Endothelial cell of umbilical vein (primary cell): ENCODE data around the gene HNRNPC. TPM values are rescaled to one million over a fixed set of nuclear protein-coding genes. Genes with fewer than 3 reads are reported as not detected.

ENCODE experiments used
- BruUV-seq: library from RNA; stranded (reverse); fragments of 400-500 nt; replicated peaks from 2 replicates; lab custom pipeline; 2021; lab: Mats Ljungman, UMichigan
- CTCF ChIA-PET: fragments of 300-600, 350-600 bp; sonication (Branson Sonifier 250); formaldehyde crosslinking; loops from one replicate; lab custom pipeline; 2021; ENCODE audit warnings: antibody characterized with exemption, inconsistent platforms; lab: Charles Lee
- POLR2A ChIA-PET: fragments of 300-600, 350-600 bp; sonication (Branson Sonifier 250); formaldehyde crosslinking; loops from one replicate; lab custom pipeline; 2021; ENCODE audit warnings: antibody characterized with exemption, inconsistent platforms; lab: Charles Lee
- DNase-seq: peaks from one replicate; pipeline ENCODE4 v3.0.0-alpha.2; 2011; ENCODE audit warnings: low read depth, low spot score
- FAIRE-seq: peaks from 2 replicates; lab custom pipeline; 2011; peaks lifted over from hg19 to GRCh38; lab: Jason Lieb, UNC
- H2AFZ ChIP-seq: 2 replicates; pipeline ENCODE4 v1.6.0; 2012; ENCODE audit warnings: low read depth, low read length, control low read depth, inconsistent platforms
- H3K27ac ChIP-seq: 2 replicates; pipeline ENCODE4 v1.5.1; 2011; ENCODE audit warnings: low read depth, mild to moderate bottlenecking, control low read depth, low read length, moderate library complexity; ENCODE audit not compliant: insufficient read depth
- H3K27me3 ChIP-seq, 2 experiments: 2 replicates each; pipeline versions ENCODE4 v1.6.0 to v1.6.1; 2011; ENCODE audit warnings: low read length in 2 of 2, mixed read lengths in 1 of 2; ENCODE audit not compliant: control insufficient read depth in 2 of 2, insufficient read depth in 2 of 2
- H3K36me3 ChIP-seq, 2 experiments: 2 replicates in 1 of 2; 3 replicates in 1 of 2; pipeline ENCODE4 v1.5.1; 2011; ENCODE audit warnings: low read length in 2 of 2, mild to moderate bottlenecking in 1 of 2, moderate library complexity in 1 of 2; ENCODE audit not compliant: control insufficient read depth in 2 of 2, insufficient read depth in 2 of 2; ENCODE audit errors: extremely low read depth in 1 of 2
- H3K4me1 ChIP-seq: 3 replicates; pipeline ENCODE4 v1.5.1; 2011; ENCODE audit warnings: mild to moderate bottlenecking, low read length; ENCODE audit not compliant: control insufficient read depth, insufficient read depth; ENCODE audit errors: extremely low read depth
- H3K4me2 ChIP-seq: 2 replicates; pipeline ENCODE4 v1.6.1; 2011; ENCODE audit warnings: low read length, control low read depth, mixed read lengths; ENCODE audit not compliant: insufficient read depth
- H3K4me3 ChIP-seq, 3 experiments: fragments of 200-600 bp in 1 of 3; sonication (generic), shearing (Covaris generic) in 1 of 3; replicated peaks in 1 of 3; 2 replicates each; pipeline ENCODE4 v1.5.1; 2011 to 2016; ENCODE audit warnings: control low read depth in 3 of 3, low read length in 3 of 3, mild to moderate bottlenecking in 2 of 3, inconsistent platforms in 1 of 3, low read depth in 1 of 3, moderate library complexity in 1 of 3; ENCODE audit not compliant: insufficient read depth in 1 of 3
- H3K79me2 ChIP-seq: 2 replicates; pipeline ENCODE4 v1.6.0; 2012; ENCODE audit warnings: low read length, inconsistent platforms; ENCODE audit not compliant: control insufficient read depth, insufficient read depth
- H3K9ac ChIP-seq: replicated peaks from 2 replicates; pipeline ENCODE3; 2011; ENCODE audit warnings: low read length, control low read depth; ENCODE audit not compliant: insufficient read depth; ENCODE audit errors: extremely low read depth
- H3K9me1 ChIP-seq: replicated peaks from 3 replicates; pipeline ENCODE4 v1.6.0; 2011; ENCODE audit warnings: mild to moderate bottlenecking, low read length; ENCODE audit not compliant: control insufficient read depth, insufficient read depth; ENCODE audit errors: extremely low read depth
- H3K9me3 ChIP-seq: replicated peaks from 2 replicates; pipeline ENCODE4 v1.5.1; 2012; ENCODE audit warnings: low read length, inconsistent platforms; ENCODE audit not compliant: control insufficient read depth, insufficient read depth
- H4K20me1 ChIP-seq: replicated peaks from 2 replicates; pipeline ENCODE3; 2011; ENCODE audit warnings: mild to moderate bottlenecking, low read length; ENCODE audit not compliant: control insufficient read depth, insufficient read depth; ENCODE audit errors: extremely low read depth
- CTCF ChIP-seq, 2 donors: IDR thresholded peaks; 1 replicate in 1 of 2; 2 replicates in 1 of 2; pipeline ENCODE4 v1.5.1; 2011; ENCODE audit warnings: low read length in 2 of 2, mild to moderate bottlenecking in 2 of 2, moderate library complexity in 2 of 2, control low read depth in 1 of 2, inconsistent platforms in 1 of 2, low read depth in 1 of 2; ENCODE audit not compliant: insufficient read depth in 1 of 2; ENCODE audit errors: extremely low read depth in 1 of 2
- EZH2 ChIP-seq: IDR thresholded peaks from 2 replicates; pipeline ENCODE4 v1.6.1; 2012; ENCODE audit warnings: borderline replicate concordance, low read depth, mild to moderate bottlenecking, moderate library complexity, low read length, inconsistent platforms; ENCODE audit not compliant: severe bottlenecking
- FOS ChIP-seq: IDR thresholded peaks from 2 replicates; pipeline ENCODE4 v1.6.1; 2011; ENCODE audit warnings: mild to moderate bottlenecking, low read length, moderate library complexity, borderline replicate concordance; ENCODE audit not compliant: insufficient read depth
- GATA2 ChIP-seq: IDR thresholded peaks from 2 replicates; pipeline ENCODE4 v1.7.0; 2011; ENCODE audit warnings: low read depth, mild to moderate bottlenecking, moderate library complexity, mixed read lengths, low read length; ENCODE audit not compliant: insufficient read length, insufficient read depth
- JUN ChIP-seq: IDR thresholded peaks from 2 replicates; pipeline ENCODE4 v1.6.1; 2011; ENCODE audit warnings: borderline replicate concordance, low read depth; ENCODE audit not compliant: insufficient read length, insufficient read depth
- MAX ChIP-seq: IDR thresholded peaks from 2 replicates; pipeline ENCODE4 v1.6.1; 2011; ENCODE audit not compliant: insufficient read depth, insufficient read length
- MYC ChIP-seq: IDR thresholded peaks from one replicate; pipeline ENCODE4 v1.6.1; 2011; ENCODE audit warnings: mild to moderate bottlenecking, low read depth, low read length
- POLR2A ChIP-seq: IDR thresholded peaks from 2 replicates; pipeline ENCODE4 v1.6.1; 2012; ENCODE audit warnings: low read depth, mild to moderate bottlenecking, control low read depth, low read length
- POLR2AphosphoS5 ChIP-seq: IDR thresholded peaks from 2 replicates; pipeline ENCODE4 v1.6.1; 2012; ENCODE audit warnings: low read depth, mild to moderate bottlenecking, control low read depth, low read length, moderate library complexity; ENCODE audit not compliant: insufficient read depth
- dilution Hi-C: fragments of 300-500 bp; cut with MboI; formaldehyde crosslinking; loops from one replicate; pipeline ENCODE4 v1.15.0; 2019; ENCODE audit warnings: low sequenced_read_pairs; ENCODE audit not compliant: extremely low pct_ligation_motif_present
- intact Hi-C: fragments of 100-400 bp; cut with micrococcal nuclease; formaldehyde crosslinking; loops from one replicate; pipeline ENCODE4 v1.10.0; 2022
- polyA plus RNA-seq, 4 experiments: library from polyadenylated mRNA; depleted of rRNA in 3 of 4; stranded (reverse) in 3 of 4; unstranded in 1 of 4; fragments of >200 nt; gene quantifications; 2 replicates each; pipeline versions ENCODE4 v1.2.1 to v1.2.3, GENCODE V29; 2011 to 2012; ENCODE audit warnings: missing spikeins in 1 of 4
- total RNA-seq: library from RNA; stranded (reverse); gene quantifications from 2 replicates; pipeline ENCODE4 v1.2.3, GENCODE V29; 2021

The HNRNPC gene
- total and polyA plus RNA-seq, 2 donors (not counting 3 experiments of a cell fraction or from before 2014, with no cell fraction given), result 531 to 674 TPM

- ChIA-PET CTCF (no interaction called here), POLR2A (interaction anchor here (0.7 kb wide), 1 partner anchor 226 kb away, joined by 3 read pairs; no protein-coding TSS in a partner anchor)
- Histone ChIP-seq H4K20me1 (peaks cover 60% of the 10 kb centered on the region), H3K9ac (no peak overlapping the region), H3K9me3 (no peaks in the 10 kb centered on the region), H3K9me1 (no peaks in the 10 kb centered on the region), H3K27me3 (no peaks in the 10 kb centered on the region), H3K4me1 (peaks cover 43% of the 10 kb centered on the region), H3K4me3 (peak overlapping the region in 1 of 3 experiments; percentile 16), H3K36me3 (peaks cover 18 to 48% of the 10 kb centered on the region in 2 experiments), H3K27ac (no peak overlapping the region), H3K4me2 (peak overlapping the region; percentile 100), H2AFZ (no peak overlapping the region), H3K79me2 (peaks cover 99% of the 10 kb centered on the region)
- DNase-seq, result no peak
- FAIRE-seq, result no peak
- intact Hi-C loops, result no loop called here
- dilution Hi-C loops, result no loop called here
- no TSS peak for BruUV-seq
- TF ChIP-seq FOS (no peak), GATA2 (no peak), POLR2AphosphoS5 (no peak), JUN (no peak), MAX (no peak), POLR2A (no peak), EZH2 (no peak), CTCF (IDR thresholded peaks at IDR 0.05; ENCODE audit: extremely low read depth in 1 of 2, insufficient read depth in 1 of 2, low read depth in 1 of 2, low read length in 2 of 2) (no peak), MYC (no peak)
These were observed 5.8 kb downstream of the HNRNPC start for GRCh38 chr14:21263284-21264024.
